ENCODE data around the gene BMPR1A.
"Not testable (repeated sequence)": the region's sequence is repeated elsewhere in the genome, so short reads cannot be mapped to it uniquely, and the experiment has no call there.

BMPR1A gene

GRCh38 chr10:86862786-86863483 lies 106.5 kb downstream of the BMPR1A start:
- CTCF ChIA-PET, result interaction anchor here (1.2 kb wide), 1 partner anchor 31 kb away, joined by 3 read pairs; no protein-coding TSS in a partner anchor
- DNase-seq (ENCODE audit: low read depth, low spot score), result no peak
- H3K4me3 ChIP-seq (ENCODE audit: low read depth, low read length), result no peak overlapping the region
- no peak for TF ChIP-seq CTCF (IDR thresholded peaks at IDR 0.05; ENCODE audit: insufficient read depth, low read length, missing control alignments)
- POLR2A ChIA-PET, result no interaction called here

GRCh38 chr10:86863484-86863842 lies 107.0 kb downstream of the BMPR1A start:
- POLR2A ChIA-PET, result no interaction called here

DNA sequence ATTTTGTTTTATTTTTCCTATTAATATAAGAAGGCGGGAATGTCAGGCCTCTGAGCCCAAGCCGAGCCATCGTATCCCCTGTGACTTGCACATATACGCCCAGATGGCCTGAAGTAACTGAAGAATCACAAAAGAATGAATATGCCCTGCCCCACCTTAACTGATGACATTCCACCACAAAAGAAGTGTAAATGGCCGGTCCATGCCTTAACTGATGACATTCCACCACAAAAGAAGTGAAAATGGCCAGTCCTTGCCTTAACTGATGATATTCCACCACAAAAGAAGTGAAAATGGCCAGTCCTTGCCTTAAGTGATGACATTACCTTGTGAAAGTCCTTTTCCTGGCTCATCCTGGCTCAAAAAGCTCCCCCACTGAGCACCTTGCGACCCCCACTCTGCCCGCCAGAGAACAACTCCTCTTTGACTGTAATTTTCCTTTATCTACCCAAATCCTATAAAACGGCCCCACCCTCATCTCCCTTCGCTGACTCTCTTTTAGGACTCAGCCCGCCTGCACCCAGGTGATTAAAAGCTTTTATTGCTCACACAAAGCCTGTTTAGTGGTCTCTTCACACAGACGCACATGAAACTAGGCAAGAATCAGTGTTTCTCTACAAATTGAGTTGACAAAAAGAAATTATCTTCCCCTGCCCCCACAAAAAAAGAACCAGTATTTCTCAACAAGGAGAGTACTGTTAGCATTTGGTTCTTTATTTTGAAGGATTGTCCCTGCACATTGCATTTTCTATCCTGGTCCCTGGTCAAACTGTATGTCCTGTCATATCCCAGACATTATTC lies 108.8 kb downstream of the BMPR1A start:
- POLR2A ChIA-PET; DNase-seq (ENCODE audit: low read depth, low spot score); CTCF ChIA-PET; H3K4me3 ChIP-seq (ENCODE audit: low read depth, low read length): not testable (repeated sequence)

More at GRCh38 chr10:86863484-86863842, 107.0 kb downstream of the BMPR1A start:
- no peak for TF ChIP-seq CTCF (IDR thresholded peaks at IDR 0.05; ENCODE audit: insufficient read depth, low read length, missing control alignments)
- CTCF ChIA-PET, result interaction anchor here (1.2 kb wide), 1 partner anchor 31 kb away, joined by 3 read pairs; no protein-coding TSS in a partner anchor
- no peak overlapping the region for H3K4me3 ChIP-seq (ENCODE audit: low read depth, low read length)
- no peak for DNase-seq (ENCODE audit: low read depth, low spot score)

GRCh38 chr10:86867149-86867548 lies 110.7 kb downstream of the BMPR1A start:
- TF ChIP-seq CTCF (IDR thresholded peaks at IDR 0.05; ENCODE audit: insufficient read depth, low read length, missing control alignments), result no peak
- CTCF ChIA-PET, result interaction anchor here (1.0 kb wide), 1 partner anchor 155 kb away, joined by 3 read pairs; no protein-coding TSS in a partner anchor
- H3K4me3 ChIP-seq (ENCODE audit: low read depth, low read length), result no peak overlapping the region
- POLR2A ChIA-PET, result no interaction called here
- no peak for DNase-seq (ENCODE audit: low read depth, low spot score)

- no peak for TF ChIP-seq CTCF (IDR thresholded peaks at IDR 0.05; ENCODE audit: insufficient read depth, low read length, missing control alignments)
- no peak overlapping the region for H3K4me3 ChIP-seq (ENCODE audit: low read depth, low read length)
- CTCF ChIA-PET, result interaction anchor here (1.2 to 2.1 kb wide), 3 partner anchors 31 to 176 kb away, joined by 3 to 10 read pairs (median 4); no protein-coding TSS in a partner anchor
- POLR2A ChIA-PET, result no interaction called here
- DNase-seq (ENCODE audit: low read depth, low spot score), result no peak
Measured at GRCh38 chr10:86868353-86868752, 111.9 kb downstream of the BMPR1A start.

- POLR2A ChIA-PET, result no interaction called here
- CTCF ChIA-PET, result no interaction called here
Measured at GRCh38 chr10:86870679-86871078, 114.3 kb downstream of the BMPR1A start.

More at GRCh38 chr10:86870679-86871078, 114.3 kb downstream of the BMPR1A start:
- no peak overlapping the region for H3K4me3 ChIP-seq (ENCODE audit: low read depth, low read length)
- TF ChIP-seq CTCF (IDR thresholded peaks at IDR 0.05; ENCODE audit: insufficient read depth, low read length, missing control alignments), result no peak
- DNase-seq (ENCODE audit: low read depth, low spot score), result no peak
